ENCODE results near the gene ETHE1. TPM values are rescaled to one million over a fixed set of nuclear protein-coding genes. Genes with fewer than 3 reads are reported as not detected.

Gene ETHE1
- total RNA-seq, 1 donor from 2014 or later: 42.9 TPM

DNA sequence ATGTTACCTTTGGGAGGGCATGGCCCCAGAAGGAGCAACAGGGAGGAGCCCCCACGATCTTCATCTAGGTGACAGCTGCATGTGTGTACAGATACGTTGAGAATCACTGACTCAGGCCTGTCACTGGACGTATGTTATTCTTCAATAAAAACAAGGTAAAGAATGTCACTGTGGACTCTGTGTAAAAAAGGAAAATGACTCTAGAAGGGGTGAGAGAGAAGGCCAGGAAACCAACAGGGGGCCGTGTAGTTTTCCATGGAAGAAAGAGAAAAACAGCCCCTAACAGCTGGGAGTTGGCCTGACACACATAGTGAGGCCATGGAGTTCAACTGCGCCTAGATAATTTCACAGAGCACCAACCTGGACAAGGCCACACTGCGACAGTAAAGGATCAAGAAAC, 59.7 kb downstream of the ETHE1 start:
- Mint-ChIP-seq H3K4me1 (ENCODE audit: unreplicated experiment) (peaks cover 13% of the 10 kb centered on the region), H3K9me3 (ENCODE audit: unreplicated experiment) (no peaks in the 10 kb centered on the region), H3K27me3 (ENCODE audit: unreplicated experiment) (peaks cover 8% of the 10 kb centered on the region), H3K27ac (ENCODE audit: unreplicated experiment) (no peak overlapping the region), H3K36me3 (ENCODE audit: low read depth, unreplicated experiment) (no peaks in the 10 kb centered on the region), H3K4me3 (ENCODE audit: unreplicated experiment) (no peak overlapping the region)
- TF ChIP-seq, protein P1, sequence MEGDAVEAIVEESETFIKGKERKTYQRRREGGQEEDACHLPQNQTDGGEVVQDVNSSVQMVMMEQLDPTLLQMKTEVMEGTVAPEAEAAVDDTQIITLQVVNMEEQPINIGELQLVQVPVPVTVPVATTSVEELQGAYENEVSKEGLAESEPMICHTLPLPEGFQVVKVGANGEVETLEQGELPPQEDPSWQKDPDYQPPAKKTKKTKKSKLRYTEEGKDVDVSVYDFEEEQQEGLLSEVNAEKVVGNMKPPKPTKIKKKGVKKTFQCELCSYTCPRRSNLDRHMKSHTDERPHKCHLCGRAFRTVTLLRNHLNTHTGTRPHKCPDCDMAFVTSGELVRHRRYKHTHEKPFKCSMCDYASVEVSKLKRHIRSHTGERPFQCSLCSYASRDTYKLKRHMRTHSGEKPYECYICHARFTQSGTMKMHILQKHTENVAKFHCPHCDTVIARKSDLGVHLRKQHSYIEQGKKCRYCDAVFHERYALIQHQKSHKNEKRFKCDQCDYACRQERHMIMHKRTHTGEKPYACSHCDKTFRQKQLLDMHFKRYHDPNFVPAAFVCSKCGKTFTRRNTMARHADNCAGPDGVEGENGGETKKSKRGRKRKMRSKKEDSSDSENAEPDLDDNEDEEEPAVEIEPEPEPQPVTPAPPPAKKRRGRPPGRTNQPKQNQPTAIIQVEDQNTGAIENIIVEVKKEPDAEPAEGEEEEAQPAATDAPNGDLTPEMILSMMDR (IDR thresholded peaks at IDR 0.05; ENCODE audit: unreplicated experiment): no peak
- DNase-seq (ENCODE audit: low spot score): no peak

DNA sequence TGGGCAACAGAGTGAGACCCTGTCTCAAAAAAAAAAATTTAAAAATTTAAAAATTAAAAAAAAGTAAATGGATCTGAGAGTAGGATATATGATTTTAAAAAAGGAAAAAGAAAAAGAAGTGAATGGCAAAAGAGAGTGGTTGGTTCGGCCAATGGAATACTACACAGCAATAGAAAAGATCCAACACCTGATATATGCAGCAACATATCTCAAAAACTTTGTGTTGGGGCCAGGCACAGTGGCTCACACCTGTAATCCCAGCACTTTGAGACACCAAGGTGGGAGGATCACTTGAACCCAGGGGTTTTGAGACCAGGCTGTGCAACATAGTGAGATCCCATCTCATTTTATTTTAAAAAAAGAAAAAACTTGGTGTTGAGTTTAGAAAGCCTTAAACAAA, 60.2 kb downstream of the ETHE1 start:
- TF ChIP-seq, protein P1 (IDR thresholded peaks at IDR 0.05; ENCODE audit: unreplicated experiment): no peak
- Mint-ChIP-seq H3K27ac (ENCODE audit: unreplicated experiment) (no peak overlapping the region), H3K9me3 (ENCODE audit: unreplicated experiment) (no peaks in the 10 kb centered on the region), H3K4me1 (ENCODE audit: unreplicated experiment) (peaks cover 13% of the 10 kb centered on the region), H3K4me3 (ENCODE audit: unreplicated experiment) (no peak overlapping the region), H3K36me3 (ENCODE audit: low read depth, unreplicated experiment) (no peaks in the 10 kb centered on the region), H3K27me3 (ENCODE audit: unreplicated experiment) (peaks cover 12% of the 10 kb centered on the region)
- no peak for DNase-seq (ENCODE audit: low spot score)

DNA sequence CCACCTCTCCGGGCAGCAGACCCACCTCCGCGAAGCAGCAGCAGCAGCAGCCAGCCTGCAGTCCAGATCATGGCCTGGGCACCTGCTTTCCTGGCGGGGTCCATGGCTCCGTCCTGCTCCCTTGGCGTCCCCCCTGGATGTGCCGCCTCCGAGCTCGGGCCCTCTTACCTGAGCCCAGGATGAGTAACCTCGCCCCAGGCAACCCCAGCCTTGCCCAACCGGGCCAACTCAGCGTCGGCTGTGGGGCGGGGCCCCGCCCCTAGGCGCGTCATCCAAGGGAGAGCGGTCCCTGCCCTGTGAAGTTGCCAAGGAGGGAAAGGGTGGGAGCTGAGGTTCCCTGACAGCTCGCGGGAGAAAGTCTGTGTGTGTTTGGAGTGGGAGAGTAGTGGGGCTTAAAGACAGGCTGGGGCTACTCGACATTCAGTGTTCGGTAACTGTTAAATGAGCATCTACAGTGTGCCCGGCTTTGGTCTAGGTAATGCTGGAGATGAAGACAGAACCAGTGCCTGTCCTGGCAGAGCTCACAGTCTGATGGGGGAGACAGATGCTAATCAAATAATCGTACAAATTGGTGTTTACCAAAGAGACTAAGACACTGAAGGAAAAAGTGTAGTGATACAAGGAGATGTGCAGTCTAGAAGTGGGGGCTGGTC, 61.4 kb downstream of the ETHE1 start, which contains the start of gene LYPD3:
LYPD3 (minus strand) TSS at position 141 of the 653 bp plus-strand sequence; CDS start at position 104, 37 bp downstream.
- Mint-ChIP-seq H3K36me3 (ENCODE audit: low read depth, unreplicated experiment) (no peaks in the 10 kb centered on the region), H3K27ac (ENCODE audit: unreplicated experiment) (no peak within 1 kb of the TSS), H3K4me1 (ENCODE audit: unreplicated experiment) (peaks cover 13% of the 10 kb centered on the region), H3K9me3 (ENCODE audit: unreplicated experiment) (no peaks in the 10 kb centered on the region), H3K4me3 (ENCODE audit: unreplicated experiment) (peak within 1 kb of the TSS; percentile 95), H3K27me3 (ENCODE audit: unreplicated experiment) (peaks cover 16% of the 10 kb centered on the region)
- no peak for DNase-seq (ENCODE audit: low spot score)
- TF ChIP-seq, protein P1 (IDR thresholded peaks at IDR 0.05; ENCODE audit: unreplicated experiment): no peak

DNA sequence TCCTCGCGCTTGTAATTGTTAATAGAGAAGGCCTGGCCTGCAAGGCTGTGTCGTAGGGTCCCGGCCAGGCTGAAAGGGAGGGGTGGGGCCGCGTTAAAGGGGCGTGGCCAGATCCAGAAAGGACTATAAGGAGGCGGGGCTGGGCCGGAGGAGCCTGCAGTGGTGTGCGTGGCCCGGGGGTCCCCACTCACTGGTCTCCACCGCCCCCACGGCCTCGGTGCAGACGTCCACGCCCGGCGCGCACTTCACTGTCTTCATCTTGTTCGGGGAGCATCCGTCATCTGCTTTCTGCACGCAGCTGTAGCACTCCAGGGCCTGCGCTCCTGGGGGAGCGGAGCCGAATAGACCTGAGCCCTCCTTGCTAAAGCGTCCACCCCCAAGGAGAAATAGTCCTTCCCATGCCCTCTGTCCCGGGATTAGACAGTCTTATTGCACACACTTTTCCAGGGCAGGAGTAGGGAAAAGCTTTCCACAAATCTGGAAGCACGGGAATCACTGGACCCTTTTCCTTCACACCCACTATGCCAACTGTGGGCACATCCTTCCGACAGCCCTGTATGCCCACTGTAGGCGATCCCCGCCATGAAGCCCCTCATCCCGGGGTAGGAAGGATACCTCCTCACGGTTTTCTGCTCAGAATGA, 62.7 kb downstream of the ETHE1 start:
- Mint-ChIP-seq H3K4me1 (ENCODE audit: unreplicated experiment) (peaks cover 12% of the 10 kb centered on the region), H3K9me3 (ENCODE audit: unreplicated experiment) (no peaks in the 10 kb centered on the region), H3K36me3 (ENCODE audit: low read depth, unreplicated experiment) (no peaks in the 10 kb centered on the region), H3K4me3 (ENCODE audit: unreplicated experiment) (peak overlapping the region; percentile 95), H3K27me3 (ENCODE audit: unreplicated experiment) (peaks cover 16% of the 10 kb centered on the region), H3K27ac (ENCODE audit: unreplicated experiment) (no peak overlapping the region)
- peak; percentile 65 for DNase-seq (ENCODE audit: low spot score)
- TF ChIP-seq, protein P1 (IDR thresholded peaks at IDR 0.05; ENCODE audit: unreplicated experiment): no peak

Measured in endothelial cell (in vitro differentiated cells).